ENCODE measurements around the gene IFNK. TPM values are rescaled to one million over a fixed set of nuclear protein-coding genes. Genes with fewer than 3 reads are reported as not detected.

Gene IFNK
- total and polyA plus RNA-seq, 4 donors: not detected

DNA sequence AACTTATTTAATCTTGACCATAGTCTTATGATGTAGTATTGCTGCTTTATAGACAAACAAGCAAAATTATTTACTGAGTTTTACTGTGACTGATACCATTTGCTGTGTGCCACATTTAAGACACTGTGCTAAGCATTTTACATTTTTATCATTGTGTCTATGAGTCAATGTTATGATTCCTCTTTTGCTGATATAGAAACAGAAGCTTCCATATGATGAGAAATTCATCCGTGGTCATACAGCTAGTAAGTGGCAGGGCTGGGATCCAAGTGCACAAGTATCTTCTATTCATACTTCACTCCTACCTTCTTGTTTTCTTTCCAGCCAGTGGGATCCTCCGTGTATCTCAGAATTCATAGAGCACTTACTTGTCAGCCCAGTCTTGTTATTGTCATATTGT, 17.1 kb upstream of the IFNK start:
- Histone ChIP-seq H3K27me3 (ENCODE audit: control insufficient read depth, insufficient read depth, low read length) (no peaks in the 10 kb centered on the region), H3K9me3 (ENCODE audit: control insufficient read depth, insufficient read depth, low read length) (no peaks in the 10 kb centered on the region), H3K4me1 (ENCODE audit: control insufficient read depth, insufficient read depth, low read length) (no peaks in the 10 kb centered on the region), H3K36me3 (ENCODE audit: control insufficient read depth, insufficient read depth, low read length) (no peaks in the 10 kb centered on the region), H3K27ac (ENCODE audit: low read depth, low read length) (no peak overlapping the region), H3K4me3 (ENCODE audit: low read depth, low read length) (no peak overlapping the region)
- no peak for DNase-seq (ENCODE audit: low read depth in 4 of 6, low spot score in 6 of 6)
- WGBS (ENCODE audit: insufficient coverage): 100% methylated on average over 2 of the region's 2 CpGs

- Histone ChIP-seq H3K4me3 (ENCODE audit: low read depth, low read length) (no peak overlapping the region), H3K9me3 (ENCODE audit: control insufficient read depth, insufficient read depth, low read length) (no peaks in the 10 kb centered on the region), H3K27me3 (ENCODE audit: control insufficient read depth, insufficient read depth, low read length) (no peaks in the 10 kb centered on the region), H3K4me1 (ENCODE audit: control insufficient read depth, insufficient read depth, low read length) (no peaks in the 10 kb centered on the region), H3K36me3 (ENCODE audit: control insufficient read depth, insufficient read depth, low read length) (no peaks in the 10 kb centered on the region), H3K27ac (ENCODE audit: low read depth, low read length) (no peak overlapping the region)
- DNase-seq (ENCODE audit: low read depth in 4 of 6, low spot score in 6 of 6): no peak
- no CpG with 5 or more reads among the region's 2 CpGs for WGBS (ENCODE audit: insufficient coverage)
Observed at GRCh38 chr9:27510780-27511179, 13.3 kb upstream of the IFNK start.

- no peaks in the 10 kb centered on the region for H3K27me3 ChIP-seq (ENCODE audit: control insufficient read depth, insufficient read depth, low read length)
- H3K4me1 ChIP-seq (ENCODE audit: control insufficient read depth, insufficient read depth, low read length): no peaks in the 10 kb centered on the region
- 79% methylated on average over 2 of the region's 2 CpGs for WGBS (ENCODE audit: insufficient coverage)
- H3K4me3 ChIP-seq (ENCODE audit: low read depth, low read length): no peak overlapping the region
- H3K36me3 ChIP-seq (ENCODE audit: control insufficient read depth, insufficient read depth, low read length): no peaks in the 10 kb centered on the region
- DNase-seq (ENCODE audit: low read depth in 4 of 6, low spot score in 6 of 6): no peak
- no peak overlapping the region for H3K27ac ChIP-seq (ENCODE audit: low read depth, low read length)
- no peaks in the 10 kb centered on the region for H3K9me3 ChIP-seq (ENCODE audit: control insufficient read depth, insufficient read depth, low read length)
Observed at GRCh38 chr9:27511771-27512170, 12.3 kb upstream of the IFNK start.

- Histone ChIP-seq H3K9me3 (ENCODE audit: control insufficient read depth, insufficient read depth, low read length) (no peaks in the 10 kb centered on the region), H3K36me3 (ENCODE audit: control insufficient read depth, insufficient read depth, low read length) (no peaks in the 10 kb centered on the region), H3K4me1 (ENCODE audit: control insufficient read depth, insufficient read depth, low read length) (no peaks in the 10 kb centered on the region), H3K4me3 (ENCODE audit: low read depth, low read length) (no peak overlapping the region), H3K27ac (ENCODE audit: low read depth, low read length) (no peak overlapping the region), H3K27me3 (ENCODE audit: control insufficient read depth, insufficient read depth, low read length) (no peaks in the 10 kb centered on the region)
- WGBS (ENCODE audit: insufficient coverage): no CpG with 5 or more reads among the region's 2 CpGs
- DNase-seq (ENCODE audit: low read depth in 4 of 6, low spot score in 6 of 6): peak in 2 of 6 donors; percentile 21 to 75
Observed at GRCh38 chr9:27514551-27514950, 9.5 kb upstream of the IFNK start.

GRCh38 chr9:27518006-27518405, 6.1 kb upstream of the IFNK start:
- no peak overlapping the region for H3K27ac ChIP-seq (ENCODE audit: low read depth, low read length)
- no peaks in the 10 kb centered on the region for H3K27me3 ChIP-seq (ENCODE audit: control insufficient read depth, insufficient read depth, low read length)
- no peak for DNase-seq (ENCODE audit: low read depth in 4 of 6, low spot score in 6 of 6)
- no peak overlapping the region for H3K4me3 ChIP-seq (ENCODE audit: low read depth, low read length)
- no CpG with 5 or more reads among the region's 2 CpGs for WGBS (ENCODE audit: insufficient coverage)
- no peaks in the 10 kb centered on the region for H3K36me3 ChIP-seq (ENCODE audit: control insufficient read depth, insufficient read depth, low read length)
- no peaks in the 10 kb centered on the region for H3K4me1 ChIP-seq (ENCODE audit: control insufficient read depth, insufficient read depth, low read length)
- H3K9me3 ChIP-seq (ENCODE audit: control insufficient read depth, insufficient read depth, low read length): no peaks in the 10 kb centered on the region

- Histone ChIP-seq H3K9me3 (ENCODE audit: control insufficient read depth, insufficient read depth, low read length) (no peaks in the 10 kb centered on the region), H3K4me3 (ENCODE audit: low read depth, low read length) (no peak overlapping the region), H3K27ac (ENCODE audit: low read depth, low read length) (no peak overlapping the region), H3K36me3 (ENCODE audit: control insufficient read depth, insufficient read depth, low read length) (no peaks in the 10 kb centered on the region), H3K27me3 (ENCODE audit: control insufficient read depth, insufficient read depth, low read length) (no peaks in the 10 kb centered on the region), H3K4me1 (ENCODE audit: control insufficient read depth, insufficient read depth, low read length) (no peaks in the 10 kb centered on the region)
- 93% methylated on average over 3 of the region's 4 CpGs for WGBS (ENCODE audit: insufficient coverage)
- DNase-seq (ENCODE audit: low read depth in 4 of 6, low spot score in 6 of 6): no peak
Observed at GRCh38 chr9:27518809-27519208, 5.3 kb upstream of the IFNK start.

GRCh38 chr9:27519466-27520465, 4.3 kb upstream of the IFNK start:
- no peak overlapping the region for H3K27ac ChIP-seq (ENCODE audit: low read depth, low read length)
- H3K9me3 ChIP-seq (ENCODE audit: control insufficient read depth, insufficient read depth, low read length): no peaks in the 10 kb centered on the region
- H3K4me1 ChIP-seq (ENCODE audit: control insufficient read depth, insufficient read depth, low read length): no peaks in the 10 kb centered on the region
- no peak for DNase-seq (ENCODE audit: low read depth in 4 of 6, low spot score in 6 of 6)
- H3K4me3 ChIP-seq (ENCODE audit: low read depth, low read length): no peak overlapping the region
- no peaks in the 10 kb centered on the region for H3K27me3 ChIP-seq (ENCODE audit: control insufficient read depth, insufficient read depth, low read length)
- WGBS (ENCODE audit: insufficient coverage): 88% methylated on average over 4 of the region's 10 CpGs
- H3K36me3 ChIP-seq (ENCODE audit: control insufficient read depth, insufficient read depth, low read length): no peaks in the 10 kb centered on the region

DNA sequence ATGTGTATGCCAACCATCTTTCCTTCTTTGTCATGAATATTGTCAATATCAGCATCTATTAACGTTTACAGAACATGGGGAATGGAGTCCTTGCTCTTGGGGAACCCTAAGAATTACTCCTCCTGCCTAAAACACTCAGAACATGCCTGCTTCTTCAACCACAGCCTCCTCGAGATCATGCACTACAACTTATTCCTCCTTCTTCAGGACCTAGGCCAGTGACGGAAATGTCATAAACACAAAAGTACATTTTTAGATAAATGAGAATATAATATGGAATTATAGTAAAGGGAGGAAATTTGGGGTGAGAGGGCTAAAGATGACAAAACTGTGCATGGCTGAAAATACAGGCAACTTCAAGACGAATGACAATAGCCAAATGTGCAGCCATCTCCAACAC, 3.1 kb upstream of the IFNK start:
- no CpG with 5 or more reads among the region's 4 CpGs for WGBS (ENCODE audit: insufficient coverage)
- Histone ChIP-seq H3K4me3 (ENCODE audit: low read depth, low read length) (no peak overlapping the region), H3K27ac (ENCODE audit: low read depth, low read length) (no peak overlapping the region), H3K27me3 (ENCODE audit: control insufficient read depth, insufficient read depth, low read length) (no peaks in the 10 kb centered on the region), H3K9me3 (ENCODE audit: control insufficient read depth, insufficient read depth, low read length) (no peaks in the 10 kb centered on the region), H3K36me3 (ENCODE audit: control insufficient read depth, insufficient read depth, low read length) (no peaks in the 10 kb centered on the region), H3K4me1 (ENCODE audit: control insufficient read depth, insufficient read depth, low read length) (no peaks in the 10 kb centered on the region)
- DNase-seq (ENCODE audit: low read depth in 4 of 6, low spot score in 6 of 6): no peak

GRCh38 chr9:27523141-27523540, 949 bp upstream of the IFNK start:
- DNase-seq (ENCODE audit: low read depth in 4 of 6, low spot score in 6 of 6): no peak
- no peak overlapping the region for H3K4me3 ChIP-seq (ENCODE audit: low read depth, low read length)
- H3K27me3 ChIP-seq (ENCODE audit: control insufficient read depth, insufficient read depth, low read length): no peaks in the 10 kb centered on the region
- no peaks in the 10 kb centered on the region for H3K36me3 ChIP-seq (ENCODE audit: control insufficient read depth, insufficient read depth, low read length)
- peaks cover 7% of the 10 kb centered on the region for H3K4me1 ChIP-seq (ENCODE audit: control insufficient read depth, insufficient read depth, low read length)
- no peak overlapping the region for H3K27ac ChIP-seq (ENCODE audit: low read depth, low read length)
- H3K9me3 ChIP-seq (ENCODE audit: control insufficient read depth, insufficient read depth, low read length): no peaks in the 10 kb centered on the region

DNA sequence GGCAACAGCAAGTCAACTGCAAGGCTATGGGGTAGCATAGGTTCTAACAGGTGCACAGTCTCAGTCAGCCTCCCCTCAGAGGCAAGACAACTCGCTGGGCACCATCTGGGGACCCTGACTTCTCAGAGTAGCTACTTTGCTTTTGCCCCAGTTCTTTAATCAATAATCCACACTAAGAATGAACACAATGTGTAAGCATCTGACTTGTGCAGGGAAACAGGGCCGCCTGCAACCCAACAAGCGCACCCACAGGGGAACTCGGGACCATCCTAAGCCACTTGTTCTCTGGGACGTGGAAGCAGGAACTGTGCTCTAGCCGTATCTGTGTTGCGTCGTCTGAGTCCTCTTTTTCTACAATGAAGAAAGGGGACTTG, 3.6 kb downstream of the IFNK start:
- H3K27me3 ChIP-seq (ENCODE audit: control insufficient read depth, insufficient read depth, low read length): no peaks in the 10 kb centered on the region
- DNase-seq (ENCODE audit: low read depth in 4 of 6, low spot score in 6 of 6): no peak
- H3K9me3 ChIP-seq (ENCODE audit: control insufficient read depth, insufficient read depth, low read length): no peaks in the 10 kb centered on the region
- peak overlapping the region; percentile 79 for H3K4me3 ChIP-seq (ENCODE audit: low read depth, low read length)
- 35% methylated on average over 8 of the region's 8 CpGs for WGBS (ENCODE audit: insufficient coverage)
- H3K27ac ChIP-seq (ENCODE audit: low read depth, low read length): peak overlapping the region; percentile 82
- H3K36me3 ChIP-seq (ENCODE audit: control insufficient read depth, insufficient read depth, low read length): no peaks in the 10 kb centered on the region
- H3K4me1 ChIP-seq (ENCODE audit: control insufficient read depth, insufficient read depth, low read length): peaks cover 15% of the 10 kb centered on the region

Measured in spinal cord (tissue), 10 donors.